NT2/D1 (cell line): Measurements from ENCODE around the gene ZNF557.
"Not testable (repeated sequence)": the region's sequence is repeated elsewhere in the genome, so short reads cannot be mapped to it uniquely, and the experiment has no call there.

ENCODE experiments used
- DNase-seq: peaks from one replicate; pipeline ENCODE4 v3.0.0-alpha.2; 2011; ENCODE audit warnings: low read depth, low spot score
- H3K27me3 ChIP-seq: 2 replicates; pipeline ENCODE4 v1.6.0; 2011; ENCODE audit warnings: mild to moderate bottlenecking; ENCODE audit not compliant: insufficient read length, insufficient read depth
- H3K36me3 ChIP-seq: 2 replicates; pipeline ENCODE4 v1.6.1; 2011; ENCODE audit warnings: mild to moderate bottlenecking, low read length, mixed read lengths; ENCODE audit not compliant: insufficient read depth, insufficient read length
- H3K4me1 ChIP-seq: 2 replicates; pipeline ENCODE4 v1.5.1; 2011; ENCODE audit not compliant: insufficient read depth, insufficient read length
- H3K4me3 ChIP-seq: 2 replicates; pipeline ENCODE4 v1.5.1; 2011; ENCODE audit warnings: low read depth; ENCODE audit not compliant: insufficient read length
- H3K9ac ChIP-seq: 2 replicates; pipeline ENCODE4 v1.6.0; 2011; ENCODE audit warnings: low read depth; ENCODE audit not compliant: insufficient read length
- H3K9me3 ChIP-seq: 2 replicates; pipeline ENCODE4 v1.5.1; 2011; ENCODE audit warnings: mild to moderate bottlenecking, low read length; ENCODE audit not compliant: insufficient read depth
- ZNF274 ChIP-seq: IDR thresholded peaks from 2 replicates; pipeline ENCODE4 v1.6.1; 2011; ENCODE audit warnings: mild to moderate bottlenecking, low read depth, low read length

ZNF557 gene

GRCh38 chr19:7069042-7069903 lies at the start of gene ZNF557:
Gene ZNF557, plus strand, starts transcription at chr19:7069703. Its CDS starts 5,372 bp downstream, at chr19:7075075.
- no peaks in the 10 kb centered on the region for H3K4me1 ChIP-seq
- peak; percentile 97 for DNase-seq
- no peak for TF ChIP-seq ZNF274
- H3K27me3 ChIP-seq: no peaks in the 10 kb centered on the region
- H3K4me3 ChIP-seq: peak within 1 kb of the TSS; percentile 97
- H3K9ac ChIP-seq: peak within 1 kb of the TSS; percentile 92
- peaks cover 13% of the 10 kb centered on the region; the same call in 1 of the 2 replicates for H3K9me3 ChIP-seq
- peaks cover 28% of the 10 kb centered on the region for H3K36me3 ChIP-seq

DNA sequence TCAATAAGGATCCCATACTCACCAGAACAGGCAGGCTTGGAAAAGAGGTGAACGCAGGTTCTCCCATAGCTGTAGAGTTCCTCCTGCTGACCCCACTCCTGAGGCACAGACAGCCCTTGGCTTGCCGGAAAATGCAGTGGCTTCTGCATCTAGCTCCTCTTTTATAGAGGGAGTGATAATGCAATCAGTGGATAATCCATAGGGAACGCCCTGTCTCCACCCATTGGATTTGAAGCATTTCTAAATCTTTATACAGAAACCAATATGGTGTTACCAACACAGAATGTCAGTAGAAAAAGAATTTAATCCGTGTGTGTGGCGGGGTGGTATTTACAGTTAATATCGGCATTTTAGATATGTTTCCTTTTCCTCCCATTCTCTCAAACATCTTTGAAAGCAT lies 48.2 kb upstream of the ZNF557 start, which contains the start of gene MBD3L2B:
TSS of gene MBD3L2B (minus strand) at position 101 of the 400 bp plus-strand sequence. CDS start at position 67, 34 bp downstream.
- H3K9ac ChIP-seq, H3K36me3 ChIP-seq, H3K27me3 ChIP-seq, DNase-seq, H3K4me3 ChIP-seq, H3K4me1 ChIP-seq, H3K9me3 ChIP-seq: not testable (repeated sequence)

- H3K27me3 ChIP-seq, H3K4me3 ChIP-seq, H3K36me3 ChIP-seq, H3K9me3 ChIP-seq, H3K4me1 ChIP-seq, H3K9ac ChIP-seq, DNase-seq: not testable (repeated sequence)
These were observed 40.7 kb upstream of the ZNF557 start for GRCh38 chr19:7028790-7029189.

- not testable (repeated sequence) for H3K9ac ChIP-seq, H3K36me3 ChIP-seq, H3K27me3 ChIP-seq, H3K4me1 ChIP-seq, DNase-seq, H3K9me3 ChIP-seq, H3K4me3 ChIP-seq
These were observed 39.2 kb upstream of the ZNF557 start, which contains the start of gene MBD3L5 for GRCh38 chr19:7030278-7030677. Gene MBD3L5, plus strand, starts transcription at chr19:7030578. Its CDS starts 34 bp downstream, at chr19:7030612.

GRCh38 chr19:7040079-7040478 lies 29.4 kb upstream of the ZNF557 start, which contains the start of gene MBD3L4:
Gene MBD3L4, minus strand, starts transcription at chr19:7040179. Its CDS starts 35 bp downstream, at chr19:7040144.
- DNase-seq, H3K4me1 ChIP-seq, H3K9me3 ChIP-seq, H3K27me3 ChIP-seq, H3K9ac ChIP-seq, H3K4me3 ChIP-seq, H3K36me3 ChIP-seq: not testable (repeated sequence)

- not testable (repeated sequence) for H3K4me1 ChIP-seq, H3K9me3 ChIP-seq, DNase-seq, H3K36me3 ChIP-seq, H3K4me3 ChIP-seq, H3K27me3 ChIP-seq, H3K9ac ChIP-seq
These were observed 27.9 kb upstream of the ZNF557 start for GRCh38 chr19:7041563-7041962.

GRCh38 chr19:7049021-7049420 lies 20.5 kb upstream of the ZNF557 start, which contains the start of gene MBD3L2:
Gene MBD3L2, plus strand, starts transcription at chr19:7049321. Its CDS starts 53 bp downstream, at chr19:7049374.
- H3K36me3 ChIP-seq, H3K27me3 ChIP-seq, DNase-seq, H3K9me3 ChIP-seq, H3K9ac ChIP-seq, H3K4me1 ChIP-seq, H3K4me3 ChIP-seq: not testable (repeated sequence)

GRCh38 chr19:7051421-7051820 lies 18.1 kb upstream of the ZNF557 start:
- not testable (repeated sequence) for H3K9me3 ChIP-seq, H3K9ac ChIP-seq, DNase-seq, H3K4me3 ChIP-seq, H3K36me3 ChIP-seq, H3K27me3 ChIP-seq, H3K4me1 ChIP-seq

DNA sequence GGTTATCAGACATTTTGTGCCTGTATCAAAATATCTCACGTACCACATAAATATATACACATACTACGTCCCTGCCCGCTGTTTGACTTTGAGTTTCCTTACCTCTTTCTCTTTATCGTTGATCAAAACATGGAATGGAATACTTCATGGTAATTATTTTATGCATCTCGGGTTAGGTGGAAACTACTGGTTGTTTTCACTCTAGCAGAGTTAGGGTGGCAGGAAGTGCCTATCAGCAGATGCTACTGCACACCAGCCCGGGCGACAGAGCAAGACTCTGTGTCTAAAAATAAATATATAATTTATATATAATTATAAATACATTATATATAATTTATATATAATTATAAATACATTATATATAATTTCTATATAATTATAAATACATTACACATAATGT lies 16.6 kb upstream of the ZNF557 start:
- H3K9me3 ChIP-seq, DNase-seq, H3K4me3 ChIP-seq, H3K9ac ChIP-seq, H3K4me1 ChIP-seq, H3K27me3 ChIP-seq, H3K36me3 ChIP-seq: not testable (repeated sequence)

DNA sequence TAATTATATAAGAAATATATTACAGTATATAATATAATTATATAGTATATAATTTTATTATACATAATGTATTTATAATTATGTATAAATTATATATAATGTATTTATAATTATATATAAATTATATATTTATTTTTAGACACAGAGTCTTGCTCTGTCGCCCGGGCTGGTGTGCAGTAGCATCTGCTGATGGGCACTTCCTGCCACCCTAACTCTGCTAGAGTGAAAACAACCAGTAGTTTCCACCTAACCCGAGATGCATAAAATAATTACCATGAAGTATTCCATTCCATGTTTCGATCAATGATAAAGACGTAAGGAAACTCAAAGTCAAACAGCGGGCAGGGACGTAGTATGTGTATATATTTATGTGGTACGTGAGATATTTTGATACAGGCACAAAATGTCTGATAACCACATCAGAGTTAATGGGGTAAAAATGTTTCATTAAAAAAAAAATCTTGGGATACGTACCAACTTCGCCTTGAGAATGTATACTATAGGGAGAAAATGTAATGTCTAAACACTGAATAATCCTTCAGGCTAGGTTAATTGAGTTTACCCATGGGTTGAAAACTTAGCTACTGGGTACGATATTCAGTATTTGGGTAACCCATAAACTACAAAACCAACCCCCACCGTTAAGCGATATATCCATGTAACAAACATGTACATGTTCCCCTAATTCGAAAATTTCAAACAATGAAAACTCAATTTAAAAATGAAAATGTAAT lies 14.7 kb upstream of the ZNF557 start:
- H3K4me1 ChIP-seq, H3K9ac ChIP-seq, H3K27me3 ChIP-seq, H3K4me3 ChIP-seq, H3K9me3 ChIP-seq, H3K36me3 ChIP-seq, DNase-seq: not testable (repeated sequence)

DNA sequence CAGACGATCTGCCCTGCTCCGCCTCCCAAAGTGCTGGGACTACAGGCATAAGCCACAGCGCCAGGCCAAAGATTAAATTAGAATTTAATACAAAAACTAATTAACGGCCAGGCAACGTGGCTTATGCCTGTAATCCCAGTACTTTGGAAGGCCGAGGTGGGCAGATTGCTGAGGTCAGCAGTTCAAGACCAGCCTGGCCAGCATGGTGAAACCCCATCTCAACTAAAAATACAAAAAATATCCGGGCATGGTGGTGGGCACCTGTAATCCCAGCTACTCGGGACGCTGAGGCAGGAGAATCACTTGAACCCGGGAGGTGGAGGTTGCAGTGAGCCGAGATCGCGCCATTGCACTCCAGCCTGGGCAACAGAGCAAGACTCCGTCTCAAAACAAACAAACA lies 13.8 kb upstream of the ZNF557 start:
- not testable (repeated sequence) for H3K9ac ChIP-seq, H3K27me3 ChIP-seq, H3K4me3 ChIP-seq, DNase-seq, H3K36me3 ChIP-seq, H3K4me1 ChIP-seq, H3K9me3 ChIP-seq
